ENCODE measurements around the gene CEP57L1.
"Not testable (repeated sequence)": the region's sequence is repeated elsewhere in the genome, so short reads cannot be mapped to it uniquely, and the experiment has no call there.

CEP57L1 gene

DNA sequence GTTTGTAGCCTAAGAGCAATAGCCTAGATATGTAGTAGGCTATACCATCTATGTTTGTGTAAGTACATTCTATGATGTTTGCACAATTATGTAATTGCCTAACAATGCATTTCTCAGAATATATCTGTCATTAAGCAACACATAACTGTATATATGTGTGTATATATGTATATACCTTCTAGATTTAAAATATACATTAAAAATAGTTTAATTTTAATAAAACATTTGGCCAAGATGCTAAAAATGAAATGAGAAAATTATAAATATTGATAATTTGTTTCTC lies 21.2 kb upstream of the CEP57L1 start:
- no peak for DNase-seq

DNA sequence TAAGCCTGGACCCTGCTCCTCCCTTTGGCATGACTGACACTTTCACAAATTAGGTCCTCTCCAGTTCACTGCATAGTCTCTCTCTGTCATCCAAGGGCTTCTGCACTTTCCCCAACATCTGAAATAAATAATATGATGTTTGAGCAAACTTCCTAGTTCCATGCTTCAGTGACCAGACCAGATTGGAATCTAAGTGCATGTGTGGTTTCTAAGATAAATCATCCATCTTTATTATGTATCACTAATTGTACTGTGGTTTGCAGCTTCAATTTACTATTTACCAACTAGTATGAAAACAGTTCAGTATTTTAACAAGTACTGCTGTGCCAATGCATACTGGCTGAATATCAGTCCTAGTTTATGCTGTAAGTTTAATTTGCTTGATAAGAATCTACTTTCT lies 19.4 kb upstream of the CEP57L1 start:
- DNase-seq = no peak

DNA sequence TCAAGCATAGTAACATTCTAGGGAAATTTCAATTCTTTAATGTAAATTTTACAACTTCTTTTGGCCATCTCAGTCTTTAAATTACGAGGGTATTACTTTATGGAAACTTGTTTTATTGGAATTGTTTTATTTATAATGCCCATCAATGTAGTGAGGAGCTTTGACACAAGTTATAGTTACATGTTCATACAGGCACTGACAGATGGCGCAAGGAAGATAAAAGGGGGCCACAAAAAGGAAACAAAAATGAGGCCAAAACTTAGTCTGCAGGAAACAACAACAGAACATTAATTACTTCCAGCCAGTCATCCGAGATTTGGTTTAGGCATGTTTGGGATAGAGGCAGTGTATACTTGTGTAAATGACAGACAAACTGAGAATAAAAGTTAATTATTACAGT lies 18.9 kb upstream of the CEP57L1 start:
- DNase-seq = no peak

DNA sequence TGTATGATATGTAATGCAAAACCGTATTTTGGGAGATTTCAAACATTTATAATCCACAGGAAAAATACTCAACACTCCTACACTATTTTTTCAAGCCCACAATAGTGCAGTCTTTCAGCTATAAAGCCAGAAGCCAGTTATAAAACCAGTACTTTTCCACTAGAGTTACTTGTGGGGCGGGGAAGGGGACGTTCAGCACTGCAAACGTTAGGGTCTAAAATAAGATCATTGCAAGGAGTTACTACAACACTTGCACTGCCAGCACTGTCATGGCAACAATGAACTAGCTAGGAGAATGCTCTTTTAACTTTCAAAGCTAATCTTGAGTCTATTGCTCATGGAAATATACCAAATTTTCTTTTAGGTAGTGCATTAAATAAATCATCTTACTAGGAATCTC lies 15.3 kb upstream of the CEP57L1 start:
- no peak for DNase-seq

DNA sequence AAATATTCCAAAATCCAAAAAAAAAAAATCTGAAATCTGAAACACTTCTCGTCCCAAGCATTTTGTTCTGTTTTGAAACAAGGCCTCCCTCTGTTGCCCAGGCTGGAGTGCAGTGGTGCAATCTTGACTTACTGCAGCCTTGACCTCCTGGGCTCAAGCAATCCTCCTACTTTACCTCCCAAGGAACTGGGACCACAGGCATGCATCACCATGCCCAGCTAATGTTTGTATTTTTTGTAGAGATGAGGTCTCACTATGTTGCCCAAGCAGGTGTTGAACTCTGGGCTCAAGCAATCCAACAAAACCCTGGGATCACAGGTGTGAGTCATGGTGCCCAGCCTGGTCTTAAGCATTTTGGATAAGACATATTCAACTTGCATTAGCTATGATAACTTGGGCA lies 14.3 kb upstream of the CEP57L1 start:
- no peak for DNase-seq

DNA sequence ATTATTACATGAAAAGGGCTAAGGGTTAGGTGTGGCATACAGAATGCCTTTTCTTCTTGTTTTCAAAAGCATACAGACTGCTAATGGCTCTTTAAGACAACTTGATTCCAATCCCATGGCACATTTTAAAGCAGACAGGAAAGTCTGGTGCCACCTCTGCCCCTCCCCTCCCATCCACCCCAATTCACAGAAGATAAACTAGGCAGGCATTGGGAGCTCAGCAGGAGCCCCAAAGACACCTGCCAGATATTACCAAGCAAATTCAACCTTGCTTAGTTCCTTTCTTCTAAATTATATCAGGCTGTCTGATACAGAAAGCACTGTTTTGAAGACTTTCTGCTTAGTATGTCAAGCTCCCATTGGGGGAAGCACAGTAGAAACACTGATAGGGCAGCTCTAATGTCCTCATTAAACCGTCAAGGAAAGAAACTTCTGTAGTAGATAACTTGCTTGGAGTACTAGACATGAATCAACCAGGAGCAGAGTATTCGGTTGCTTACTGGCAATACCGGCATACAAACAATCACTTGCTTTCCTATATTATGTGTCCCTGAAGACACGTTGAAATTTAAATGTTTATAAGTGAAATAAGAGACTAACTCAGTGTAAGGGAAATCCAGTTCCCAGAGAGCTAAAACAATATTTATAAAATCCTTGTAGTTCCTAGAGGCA lies 13.7 kb upstream of the CEP57L1 start:
- no peak for DNase-seq

DNA sequence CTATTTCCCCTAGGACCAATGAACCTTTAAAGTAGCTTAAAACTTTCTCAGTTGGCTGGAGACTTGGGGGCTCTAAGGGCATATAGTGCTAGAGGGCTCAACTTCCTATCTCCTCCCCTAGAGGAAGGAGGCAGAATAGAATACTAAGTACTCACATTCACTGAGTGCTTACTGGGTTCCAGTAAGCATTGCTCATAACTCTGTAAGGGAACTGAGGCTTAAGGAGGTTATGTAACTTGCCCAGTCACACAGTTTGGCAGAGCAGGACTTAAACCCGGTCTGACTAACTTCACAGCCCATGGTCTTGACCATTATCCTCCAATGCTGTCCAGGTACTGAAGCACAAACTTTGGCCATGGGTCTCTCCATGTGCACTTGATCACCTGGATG lies 13.1 kb upstream of the CEP57L1 start:
- DNase-seq = no peak

DNA sequence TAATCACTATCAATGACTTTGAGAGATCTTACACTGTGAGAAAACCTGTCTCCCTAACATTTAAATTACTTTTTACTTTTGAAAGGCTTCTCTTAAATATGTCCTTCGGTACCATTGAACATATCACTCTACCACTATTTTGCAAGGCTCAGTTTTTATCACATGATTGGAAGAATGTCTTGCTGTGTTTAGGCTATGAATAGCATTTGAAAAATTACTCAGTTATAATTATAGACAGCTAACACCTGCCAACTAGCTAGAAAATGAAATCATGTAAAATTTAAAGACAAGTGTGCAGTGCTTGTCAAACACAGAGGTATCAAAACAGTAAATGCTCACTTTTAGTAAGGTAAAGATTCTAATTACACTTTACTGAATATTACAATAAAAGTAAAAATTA lies 11.7 kb upstream of the CEP57L1 start:
- DNase-seq = no peak

DNA sequence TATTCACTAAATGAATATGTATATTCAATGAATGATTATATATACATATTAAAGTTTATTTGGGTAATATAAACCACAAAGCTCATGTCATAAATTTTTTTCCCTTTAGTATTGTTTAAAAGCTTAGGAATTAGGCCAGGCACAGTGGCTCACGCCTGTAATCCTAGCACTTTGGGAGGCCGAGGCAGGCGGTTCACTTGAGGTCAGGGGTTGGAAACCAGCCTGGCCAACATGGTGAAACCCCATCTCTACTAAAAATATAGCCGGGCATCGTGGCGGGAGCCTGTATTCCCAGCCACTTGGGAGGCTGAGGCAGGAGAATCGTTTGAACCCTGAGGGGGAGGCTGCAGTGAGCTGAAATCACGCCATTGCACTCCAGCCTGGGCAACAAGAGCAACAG lies 11.2 kb upstream of the CEP57L1 start:
- DNase-seq = not testable (repeated sequence)

DNA sequence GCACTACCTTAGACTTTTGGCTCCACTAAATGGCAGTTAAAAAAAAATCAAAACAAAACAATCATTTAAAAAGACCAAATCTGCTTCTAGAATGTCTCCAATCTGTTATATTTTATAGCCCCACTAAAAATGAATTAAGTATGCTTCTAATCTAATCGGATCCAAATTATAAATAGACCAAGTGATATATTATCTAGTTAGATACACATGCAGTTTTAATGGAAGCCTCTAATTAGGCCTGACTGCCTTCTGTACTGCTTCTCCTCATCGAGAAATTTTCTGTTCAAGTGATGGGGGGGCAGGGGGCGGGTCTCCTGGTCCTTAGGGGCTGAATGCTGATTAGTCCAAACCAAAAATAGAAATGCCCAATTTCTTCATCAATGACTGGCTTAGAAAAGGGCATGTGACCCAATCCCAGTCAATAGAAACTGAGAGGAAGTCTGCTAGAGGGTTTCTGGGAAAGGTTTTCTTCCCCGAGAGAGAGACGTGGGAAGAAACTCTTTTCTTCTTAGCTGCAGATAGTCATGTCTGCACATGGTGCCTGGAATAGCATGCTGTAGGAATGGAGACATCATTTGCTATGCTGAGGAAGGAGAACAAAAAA lies 7.5 kb upstream of the CEP57L1 start:
- no peak for DNase-seq

DNA sequence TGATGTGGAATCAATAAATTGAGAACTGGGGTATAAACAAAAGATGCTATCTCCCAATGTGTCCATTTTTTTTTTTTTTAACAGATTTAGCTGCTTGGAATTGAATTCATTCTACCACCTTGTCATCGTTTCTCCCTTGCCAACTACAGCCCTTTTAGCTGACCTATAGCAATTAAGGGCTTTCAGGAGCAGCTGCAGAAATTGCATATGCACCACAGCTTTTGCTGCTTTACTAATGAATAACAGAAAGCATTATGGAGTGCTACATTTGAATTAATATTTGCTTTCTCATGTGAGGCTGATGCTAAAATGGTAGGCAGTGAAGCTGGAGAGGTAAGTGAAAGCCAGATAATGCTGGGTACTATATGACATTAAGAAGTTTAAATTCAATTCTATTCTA lies 6.3 kb upstream of the CEP57L1 start:
- DNase-seq = no peak

DNA sequence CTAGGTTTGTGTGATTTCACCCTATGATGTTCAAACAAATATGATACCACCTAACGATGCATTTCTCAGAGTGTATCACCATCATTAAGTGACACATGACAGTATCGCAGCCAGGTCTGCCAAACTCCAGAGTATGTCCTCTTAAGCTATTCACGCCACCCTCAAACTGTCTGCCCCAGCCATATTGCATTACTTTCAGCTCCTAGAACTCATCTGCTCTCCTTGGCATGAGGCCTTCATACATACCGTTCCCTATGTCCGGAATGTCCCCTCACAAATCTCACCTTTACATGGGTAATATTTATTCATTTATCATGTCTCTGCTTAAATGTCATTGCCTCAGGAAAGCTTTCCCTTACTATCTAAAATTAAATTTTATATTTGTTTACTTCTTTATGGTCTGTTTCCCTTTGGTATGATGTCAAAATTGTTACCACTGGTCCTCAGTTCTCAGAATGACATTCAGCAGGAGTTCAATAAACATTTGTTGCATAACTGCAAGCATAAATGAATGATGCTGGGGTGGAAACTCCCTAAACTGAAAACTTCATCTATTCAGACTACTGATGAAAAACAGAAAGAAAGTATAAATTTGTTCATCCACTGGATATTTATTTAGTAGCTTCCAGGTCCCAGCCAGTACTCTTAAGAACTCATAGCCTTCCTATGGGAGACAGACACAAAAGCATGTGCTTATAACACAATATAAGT lies 3.8 kb upstream of the CEP57L1 start:
- no peak for DNase-seq

DNA sequence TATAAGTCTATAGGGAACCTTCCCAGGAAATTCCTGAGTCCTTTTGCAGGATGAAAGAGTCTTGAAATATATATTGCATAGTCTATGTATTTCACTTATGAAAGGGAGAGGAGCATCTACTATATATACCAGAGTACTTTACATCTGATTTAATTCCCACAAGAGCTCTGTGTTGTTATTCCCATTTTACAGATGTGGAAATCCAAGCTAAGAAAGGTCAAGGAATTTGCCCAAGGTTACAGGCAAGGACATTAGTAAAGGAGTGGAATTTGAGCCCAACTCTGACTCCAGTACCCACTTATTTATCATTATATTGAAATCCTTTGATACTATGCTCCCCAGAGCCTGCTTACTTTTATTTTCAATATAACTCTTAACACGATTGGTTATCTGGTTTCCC lies 3.2 kb upstream of the CEP57L1 start:
- DNase-seq = no peak

DNA sequence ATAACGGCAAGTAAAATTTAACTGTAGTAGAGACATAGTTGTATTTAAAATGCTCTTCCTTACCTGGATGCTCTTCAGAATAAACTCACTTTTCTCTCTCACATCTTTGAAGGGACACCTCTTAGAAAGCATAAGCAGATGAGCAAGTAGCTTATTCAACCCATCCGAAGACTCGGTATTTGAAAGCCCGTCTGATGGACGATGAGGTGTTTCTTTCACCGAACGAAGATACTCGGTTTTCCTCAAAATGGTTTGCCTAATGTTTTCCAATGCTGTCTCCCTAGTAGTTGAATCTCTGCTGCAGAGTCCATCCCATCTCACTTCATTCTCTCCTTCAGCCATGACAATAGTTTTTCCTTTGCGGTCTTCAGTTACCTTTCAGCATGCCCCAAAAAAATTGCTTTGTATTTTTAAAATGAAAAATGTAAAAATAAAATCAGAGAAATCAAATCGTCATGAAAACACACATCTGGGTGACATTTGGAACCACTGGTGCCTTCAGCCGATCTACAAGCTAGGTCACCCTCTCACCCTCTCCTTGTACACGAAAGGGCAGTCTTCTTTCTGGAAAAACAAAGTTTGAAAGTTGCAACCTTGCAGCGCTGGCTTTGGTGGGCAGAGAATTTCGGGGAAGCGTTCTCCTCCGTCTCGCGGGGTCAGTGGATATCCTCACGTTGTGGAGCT lies 1.4 kb upstream of the CEP57L1 start:
- DNase-seq = no peak

DNA sequence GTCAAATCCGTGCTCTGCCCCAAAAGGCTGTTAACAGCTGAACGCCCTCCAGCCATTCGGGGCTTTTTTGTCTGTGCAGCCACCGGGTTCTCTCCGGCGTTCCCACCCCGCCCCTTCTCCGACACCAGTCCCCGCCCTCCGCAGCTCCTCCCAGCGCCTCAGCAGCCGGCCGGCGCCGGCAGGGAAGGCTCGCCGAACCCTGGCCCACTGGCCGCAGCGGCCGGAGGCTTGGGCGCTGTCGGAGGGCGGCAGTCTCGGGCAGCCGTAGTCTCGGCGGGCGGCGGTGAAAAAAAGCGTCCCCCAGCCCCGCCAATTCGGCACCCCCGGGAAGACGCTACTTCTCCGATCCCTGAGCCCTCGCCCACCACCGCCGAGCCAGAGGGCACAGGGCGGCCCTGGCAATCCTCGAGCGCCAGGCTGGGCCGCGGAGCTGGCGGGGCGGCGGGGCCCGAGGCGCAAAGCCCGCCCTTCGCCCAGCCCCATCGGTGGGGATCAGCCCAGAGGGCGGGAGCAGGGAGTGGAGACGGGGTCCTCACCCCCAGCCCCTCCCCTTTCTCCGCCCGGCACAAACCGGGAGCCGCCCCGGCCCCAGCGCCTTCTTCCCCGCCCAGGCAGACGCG lies 781 bp upstream of the CEP57L1 start, which contains the start of gene SESN1:
SESN1 (minus strand) TSS at position 431 of the 620 bp plus-strand sequence. CDS start 773 bp downstream, outside the sequence.
- peak; percentile 85 for DNase-seq

DNA sequence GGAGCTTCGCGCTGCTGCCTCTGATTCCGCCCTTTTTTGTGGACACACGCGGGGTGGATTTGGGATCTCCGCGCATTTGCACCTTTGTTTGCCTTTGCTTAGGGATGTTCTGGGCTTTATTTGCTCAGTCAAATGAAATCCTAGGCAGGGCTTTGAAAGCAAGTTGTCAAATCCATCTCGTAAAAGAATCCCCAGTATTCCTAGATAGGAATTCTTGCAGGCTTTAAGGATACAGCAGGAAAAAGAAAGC lies 453 bp downstream of the CEP57L1 start:
- no peak for DNase-seq

DNA sequence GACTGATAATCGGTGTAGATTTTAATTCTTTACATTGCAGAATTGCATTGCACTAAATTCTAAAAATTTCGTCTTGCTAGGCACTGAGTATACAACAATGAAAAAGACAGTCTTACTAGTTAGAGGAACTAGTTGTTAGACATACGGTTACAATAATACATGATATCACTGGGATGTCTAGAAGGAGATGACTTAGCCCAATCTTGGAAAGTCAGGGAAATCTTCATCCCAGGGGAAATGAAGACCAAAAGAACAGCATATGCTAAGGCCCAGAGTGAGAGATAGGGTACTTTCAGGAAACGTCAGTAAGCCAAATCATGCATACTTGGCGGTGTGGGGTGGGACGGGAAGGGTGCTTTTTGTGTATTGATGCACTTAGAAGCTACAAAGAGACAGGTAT lies 901 bp downstream of the CEP57L1 start:
- DNase-seq = no peak

DNA sequence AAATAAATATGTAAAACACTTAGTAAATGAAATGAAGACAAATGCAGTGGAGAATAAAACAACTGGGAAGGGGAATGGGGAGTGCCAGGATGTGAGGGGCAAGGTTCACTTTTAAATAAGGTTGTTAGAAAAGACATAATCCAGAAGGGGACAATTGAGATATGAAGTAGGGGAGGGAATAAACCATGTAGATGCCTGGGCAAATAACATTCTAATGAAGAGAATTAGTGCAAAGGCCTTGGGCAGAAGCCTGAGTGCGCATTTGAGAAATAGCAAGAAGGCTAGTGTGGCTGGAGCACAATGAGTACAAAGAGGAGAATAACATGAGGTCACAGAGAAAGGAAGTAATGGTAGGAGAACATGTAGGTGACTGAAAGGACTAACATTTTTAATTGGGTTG lies 2.4 kb downstream of the CEP57L1 start:
- DNase-seq = no peak

DNA sequence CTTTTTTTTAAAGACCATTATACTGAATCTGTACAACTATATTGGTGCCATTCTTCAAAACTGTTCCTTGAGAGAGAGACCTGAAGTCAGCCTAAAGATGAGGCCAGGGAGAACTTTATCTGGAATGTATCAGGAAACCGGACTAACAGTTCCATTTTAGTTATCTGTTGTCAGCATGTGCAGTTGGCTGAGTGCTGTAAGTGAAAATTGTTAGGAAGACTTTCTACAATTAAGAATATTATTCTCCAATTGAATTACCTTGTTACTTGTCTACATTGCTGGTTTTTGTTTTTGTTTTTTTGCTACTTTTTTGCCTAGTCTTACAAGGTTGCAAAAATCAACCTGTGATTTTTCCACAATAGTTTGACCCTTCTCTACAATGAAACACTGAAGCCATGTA lies 7.5 kb downstream of the CEP57L1 start:
- no peak for DNase-seq

DNA sequence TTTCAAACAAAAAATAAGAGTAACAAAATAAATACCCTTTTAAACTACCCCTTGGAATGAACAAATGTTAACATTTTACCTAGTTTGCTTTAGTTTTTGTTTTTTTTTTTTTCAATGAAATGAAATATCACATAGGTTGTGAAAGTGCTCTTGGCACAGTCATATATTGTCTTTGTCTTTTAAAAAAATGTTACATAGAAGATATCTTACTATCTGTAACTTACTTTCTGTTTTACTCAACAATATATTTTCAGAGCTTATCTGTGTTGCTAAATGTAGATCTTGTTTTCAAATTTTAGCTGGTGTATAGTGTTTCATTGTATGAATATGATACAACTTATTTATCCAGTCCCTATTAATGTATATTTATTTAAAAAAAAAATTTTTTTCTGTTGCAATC lies 8.6 kb downstream of the CEP57L1 start:
- DNase-seq = no peak

DNA sequence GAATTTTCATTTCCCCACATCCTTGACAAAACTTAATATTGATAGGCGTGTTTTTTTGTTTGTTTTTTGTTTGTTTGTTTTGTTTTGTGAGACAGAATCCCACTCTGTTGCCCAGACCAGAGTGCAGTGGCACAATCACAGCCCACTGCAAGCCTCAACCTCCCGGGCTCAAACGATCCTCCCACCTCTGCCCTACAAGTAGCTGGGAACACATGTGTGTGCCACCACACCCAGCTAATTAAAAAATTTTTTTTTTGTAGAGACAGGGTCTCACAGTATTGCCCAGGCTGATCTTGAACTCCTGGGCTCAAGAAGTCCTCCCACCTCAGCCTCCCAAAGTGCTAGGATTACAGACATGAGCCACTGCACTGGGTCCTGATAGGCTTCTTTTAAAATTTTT lies 9.2 kb downstream of the CEP57L1 start:
- no peak for DNase-seq

DNA sequence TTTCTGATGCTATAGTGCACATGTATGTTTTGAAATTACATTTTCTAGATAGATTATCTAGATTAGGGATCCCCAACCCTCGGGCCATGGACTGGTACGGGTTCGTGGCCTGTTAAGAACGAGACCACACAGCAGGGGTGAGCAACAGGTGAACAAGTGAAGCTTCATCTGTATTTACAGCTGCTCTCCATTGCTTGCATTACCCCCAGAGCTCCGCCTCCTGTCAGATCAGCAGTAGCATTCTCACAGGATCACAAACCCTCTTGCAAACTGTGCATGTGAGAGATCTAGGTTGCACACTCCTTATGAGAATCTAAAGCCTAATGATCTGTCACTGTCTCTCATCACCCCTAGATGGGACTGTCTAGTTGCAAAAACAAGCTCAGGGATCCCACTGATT lies 10.4 kb downstream of the CEP57L1 start:
- no peak for DNase-seq

DNA sequence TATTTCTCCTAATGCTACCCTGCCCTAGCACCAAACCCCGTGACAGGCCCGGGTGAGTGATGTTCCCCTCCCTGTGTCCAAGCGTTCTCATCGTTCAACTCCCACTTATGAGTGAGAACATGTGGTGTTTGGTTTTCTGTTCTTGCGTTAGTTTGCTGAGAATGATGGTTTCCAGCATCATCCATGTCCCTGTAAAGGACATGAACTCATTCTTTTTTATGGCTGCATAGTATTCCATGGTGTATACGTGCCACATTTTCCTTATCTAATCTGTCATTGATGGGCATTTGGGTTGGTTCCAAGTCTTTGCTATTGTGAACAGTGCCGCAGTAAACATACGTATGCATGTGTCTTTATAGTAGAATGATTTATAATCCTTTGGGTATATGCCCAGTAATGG lies 14.4 kb downstream of the CEP57L1 start:
- DNase-seq = not testable (repeated sequence)

DNA sequence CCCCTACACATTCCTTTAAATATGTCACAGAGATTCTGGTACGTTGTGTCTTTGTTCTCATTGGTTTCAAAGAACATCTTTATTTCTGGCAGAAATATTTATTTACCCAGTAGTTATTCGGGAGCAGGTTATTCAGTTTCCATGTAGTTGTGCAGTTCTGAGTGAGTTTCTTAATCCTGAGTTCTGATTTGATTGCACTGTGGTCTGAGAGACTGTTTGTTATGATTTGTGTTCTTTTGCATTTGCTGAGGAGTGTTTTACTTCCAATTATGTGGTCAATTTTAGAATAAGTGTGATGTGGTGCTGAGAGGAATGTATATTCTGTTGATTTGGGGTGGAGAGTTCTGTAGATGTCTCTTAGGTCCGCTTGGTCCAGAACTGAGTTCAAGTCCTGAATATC lies 17.4 kb downstream of the CEP57L1 start:
- not testable (repeated sequence) for DNase-seq

All from stimulated activated CD4-positive, alpha-beta T cell treated with anti-CD3 and anti-CD28 coated beads, Interleukin-4, amount 100 ng/mL, for 1 hour (primary cell).